Activated B cell treated with CpG ODN at 0.5 μM for 24 hours (primary cell): Measurements from ENCODE around the gene SPATA6. TPM values are rescaled to one million over a fixed set of nuclear protein-coding genes. Genes with fewer than 3 reads are reported as not detected.
"Not testable (repeated sequence)": the region's sequence is repeated elsewhere in the genome, so short reads cannot be mapped to it uniquely, and the experiment has no call there.

Experiments used
- ATAC-seq: fragments of 200-7000 bp; cut with Tn5 transposase; one replicate; pipeline ENCODE4 v1.10.0; 2021; ENCODE audit warnings: low read depth, mild to moderate bottlenecking, moderate library complexity
- CTCF ChIA-PET: fragments of 350-600 bp; sonication (Branson Sonifier 250); formaldehyde crosslinking; loops from one replicate; lab custom pipeline; 2021; ENCODE audit warnings: antibody characterized with exemption; lab: Charles Lee
- POLR2A ChIA-PET: fragments of 350-600 bp; sonication (Branson Sonifier 250); formaldehyde crosslinking; loops from one replicate; lab custom pipeline; 2021; ENCODE audit warnings: antibody characterized with exemption; lab: Charles Lee
- DNase-seq: peaks from one replicate; pipeline ENCODE4 v3.0.0; 2022
- H3K27ac Mint-ChIP-seq: one replicate; pipeline ENCODE4 v1.8.0; 2020; ENCODE audit warnings: mixed read lengths
- H3K27me3 Mint-ChIP-seq: one replicate; pipeline ENCODE4 v1.8.0; 2021; ENCODE audit warnings: mixed read lengths
- H3K36me3 Mint-ChIP-seq: one replicate; pipeline ENCODE4 v1.8.0; 2021; ENCODE audit warnings: low read depth, mixed read lengths
- H3K4me1 Mint-ChIP-seq: one replicate; pipeline ENCODE4 v1.8.0; 2021; ENCODE audit warnings: mixed read lengths
- H3K4me3 Mint-ChIP-seq: one replicate; pipeline ENCODE4 v1.8.0; 2020; ENCODE audit warnings: mild to moderate bottlenecking, mixed read lengths
- H3K9me3 Mint-ChIP-seq: one replicate; pipeline ENCODE4 v1.8.0; 2020; ENCODE audit warnings: mixed read lengths
- CTCF ChIP-seq: fragments of 200-600 bp; IDR thresholded peaks from one replicate; pipeline ENCODE4 v1.8.0; 2022; ENCODE audit warnings: antibody characterized with exemption, mild to moderate bottlenecking
- intact Hi-C: fragments of 100-400 bp; cut with micrococcal nuclease; formaldehyde crosslinking; loops from one replicate; pipeline ENCODE4 v1.15.1; 2024
- total RNA-seq: library from RNA; stranded (reverse); gene quantifications from 2 replicates; pipeline ENCODE4 v1.2.3, GENCODE V29; 2022

The SPATA6 gene
- total RNA-seq, 1 donor from 2014 or later, result 4.2 TPM

GRCh38 chr1:48277437-48277836, 194.6 kb downstream of the SPATA6 start:
- H3K36me3 Mint-ChIP-seq, H3K4me3 Mint-ChIP-seq, H3K27me3 Mint-ChIP-seq, CTCF ChIA-PET, H3K9me3 Mint-ChIP-seq, DNase-seq, POLR2A ChIA-PET, H3K4me1 Mint-ChIP-seq, ATAC-seq, H3K27ac Mint-ChIP-seq, intact Hi-C loops: not testable (repeated sequence)

- H3K9me3 Mint-ChIP-seq, result peaks cover 2% of the 10 kb centered on the region
- no peak overlapping the region for H3K4me3 Mint-ChIP-seq
- no peaks in the 10 kb centered on the region for H3K4me1 Mint-ChIP-seq
- ChIA-PET POLR2A (no interaction called here), CTCF (no interaction called here)
- peaks cover 2% of the 10 kb centered on the region for H3K27me3 Mint-ChIP-seq
- TF ChIP-seq CTCF, result no peak
- intact Hi-C loops, result no loop called here
- no peak overlapping the region for H3K27ac Mint-ChIP-seq
- H3K36me3 Mint-ChIP-seq, result no peaks in the 10 kb centered on the region
- no peak for DNase-seq
- no peak for ATAC-seq
Observed at GRCh38 chr1:48266576-48266975, 205.4 kb downstream of the SPATA6 start.

DNA sequence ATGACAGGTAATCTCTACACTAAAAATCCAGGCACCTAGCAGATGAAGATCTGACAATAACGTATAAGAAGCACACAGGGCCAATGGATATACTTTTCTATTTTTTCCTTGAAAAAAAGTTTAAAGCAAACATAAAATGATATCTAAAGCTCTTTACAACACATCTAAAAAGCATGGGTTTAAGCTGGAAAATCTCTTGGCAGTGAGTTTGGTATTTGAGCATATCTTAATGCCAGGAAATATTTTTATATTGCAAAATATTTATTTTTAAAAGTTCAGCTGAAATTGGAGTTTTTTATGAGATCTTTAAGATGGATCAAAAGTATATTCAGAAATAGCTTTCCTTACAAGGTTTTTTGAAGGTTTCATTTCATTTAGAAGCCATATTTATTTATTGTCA, 209.0 kb downstream of the SPATA6 start:
- CTCF ChIA-PET, result no interaction called here
- no peaks in the 10 kb centered on the region for H3K36me3 Mint-ChIP-seq

GRCh38 chr1:48261881-48262400, 210.1 kb downstream of the SPATA6 start:
- no peak for DNase-seq
- H3K27ac Mint-ChIP-seq, result no peak overlapping the region
- H3K9me3 Mint-ChIP-seq, result peaks cover 2% of the 10 kb centered on the region
- ATAC-seq, result no peak
- H3K27me3 Mint-ChIP-seq, result peaks cover 1% of the 10 kb centered on the region
- CTCF ChIA-PET, result no interaction called here
- H3K36me3 Mint-ChIP-seq, result no peaks in the 10 kb centered on the region
- POLR2A ChIA-PET, result no interaction called here
- no peak overlapping the region for H3K4me3 Mint-ChIP-seq
- no peak for TF ChIP-seq CTCF
- H3K4me1 Mint-ChIP-seq, result no peaks in the 10 kb centered on the region
- intact Hi-C loops, result no loop called here

More for the DNA sequence above, 209.0 kb downstream of the SPATA6 start:
- no peaks in the 10 kb centered on the region for H3K4me1 Mint-ChIP-seq
- POLR2A ChIA-PET, result no interaction called here
- H3K27me3 Mint-ChIP-seq, result peaks cover 2% of the 10 kb centered on the region
- no peak overlapping the region for H3K27ac Mint-ChIP-seq
- intact Hi-C loops, result no loop called here
- no peak for TF ChIP-seq CTCF
- peaks cover 2% of the 10 kb centered on the region for H3K9me3 Mint-ChIP-seq
- ATAC-seq (no peak), DNase-seq (no peak)
- no peak overlapping the region for H3K4me3 Mint-ChIP-seq

- H3K27ac Mint-ChIP-seq, result no peak overlapping the region
- ChIA-PET POLR2A (no interaction called here), CTCF (no interaction called here)
Observed at GRCh38 chr1:48258106-48258505, 213.9 kb downstream of the SPATA6 start.

More at GRCh38 chr1:48258106-48258505, 213.9 kb downstream of the SPATA6 start:
- Mint-ChIP-seq H3K9me3 (no peaks in the 10 kb centered on the region), H3K4me1 (no peaks in the 10 kb centered on the region), H3K36me3 (no peaks in the 10 kb centered on the region), H3K4me3 (no peak overlapping the region), H3K27me3 (peaks cover 1% of the 10 kb centered on the region)
- TF ChIP-seq CTCF, result no peak
- intact Hi-C loops, result no loop called here
- ATAC-seq, result no peak
- DNase-seq, result no peak
